Measurements from ENCODE around the gene EMC6.

- TF ChIP-seq CTCF (IDR thresholded peaks at IDR 0.05) (no peak), POLR2A (IDR thresholded peaks at IDR 0.05) (no peak), EP300 (IDR thresholded peaks at IDR 0.05) (no peak)
These were observed 26.6 kb downstream of the EMC6 start for GRCh38 chr17:3695129-3695722.
